Smooth muscle cell of the brain vasculature (primary cell): Measurements from ENCODE around the gene A1BG.
"Not testable (repeated sequence)": the region's sequence is repeated elsewhere in the genome, so short reads cannot be mapped to it uniquely, and the experiment has no call there.

Experiments
- DNase-seq: peaks from one replicate; pipeline ENCODE4 v3.0.0-alpha.2; 2012; ENCODE audit warnings: low read depth, low spot score

A1BG gene

GRCh38 chr19:58336216-58336615 lies 17.1 kb downstream of the A1BG start:
- no peak for DNase-seq

- no peak for DNase-seq
These were observed 17.7 kb downstream of the A1BG start for GRCh38 chr19:58335630-58336029.

DNA sequence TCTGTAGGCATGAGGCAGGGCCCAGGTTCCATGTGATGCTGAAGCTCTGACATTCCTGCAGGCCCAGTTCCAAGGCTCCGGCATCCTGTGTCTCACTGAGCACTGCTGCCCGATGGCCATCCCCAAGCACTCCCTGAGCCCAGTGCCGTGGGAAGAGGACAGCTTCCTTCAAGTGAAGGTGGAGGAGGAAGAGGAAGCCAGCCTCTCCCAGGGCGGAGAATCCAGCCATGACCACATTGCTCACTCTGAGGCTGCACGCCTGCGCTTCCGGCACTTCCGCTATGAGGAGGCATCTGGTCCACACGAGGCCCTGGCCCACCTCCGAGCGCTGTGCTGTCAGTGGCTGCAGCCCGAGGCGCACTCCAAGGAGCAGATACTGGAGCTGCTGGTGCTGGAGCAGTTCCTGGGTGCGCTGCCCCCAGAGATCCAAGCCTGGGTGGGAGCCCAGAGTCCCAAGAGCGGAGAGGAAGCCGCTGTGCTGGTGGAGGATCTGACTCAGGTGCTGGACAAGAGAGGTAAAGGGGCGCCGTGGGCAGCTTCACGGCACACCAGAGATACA lies 18.5 kb downstream of the A1BG start:
- no peak for DNase-seq

DNA sequence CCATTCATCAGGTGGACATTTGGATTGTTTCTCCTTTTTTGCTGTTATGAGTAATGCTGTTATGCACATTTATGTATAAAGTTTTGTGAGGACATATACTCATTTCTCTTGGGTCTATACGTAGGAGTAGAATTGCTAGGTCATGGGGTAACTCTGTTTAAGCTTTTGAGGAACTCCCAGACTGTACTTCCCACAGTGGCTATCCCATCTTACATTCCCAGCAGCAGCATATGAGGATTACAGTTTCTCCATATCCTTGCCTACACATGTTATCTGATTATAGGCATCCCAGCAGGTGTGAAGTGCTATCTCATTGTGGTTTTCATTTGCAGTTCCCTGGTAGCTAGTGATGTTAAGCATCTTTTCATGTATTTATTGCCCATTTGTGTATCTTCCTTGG lies 20.6 kb downstream of the A1BG start:
- DNase-seq = no peak

- no peak for DNase-seq
These were observed 22.8 kb downstream of the A1BG start for GRCh38 chr19:58330458-58330857.

DNA sequence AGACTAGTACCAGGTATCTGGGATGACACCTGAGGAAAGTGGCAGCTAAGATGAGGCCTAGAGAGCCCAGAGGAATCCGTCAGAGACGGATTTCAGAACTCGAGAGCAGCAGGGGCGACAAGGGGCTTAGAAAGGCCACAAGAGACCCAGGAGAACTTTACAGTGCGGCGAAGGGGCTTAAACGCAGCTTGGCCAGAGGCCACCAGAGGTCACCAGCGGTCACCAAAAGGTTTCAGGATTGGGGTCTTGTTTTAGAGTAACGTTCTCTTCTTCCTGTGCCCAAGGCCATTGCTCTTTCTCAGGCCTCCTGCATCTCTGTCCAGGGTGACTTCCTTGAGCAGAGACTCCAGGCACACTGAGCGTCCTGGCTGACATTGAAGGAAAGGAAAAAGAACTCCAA lies 24.3 kb downstream of the A1BG start:
- no peak for DNase-seq

GRCh38 chr19:58326914-58327726 lies 26.2 kb downstream of the A1BG start, which contains the start of gene ZSCAN22:
Gene ZSCAN22, plus strand, starts transcription at chr19:58326994. Its CDS starts 7,809 bp downstream, at chr19:58334803.
- DNase-seq = peak; percentile 91

DNA sequence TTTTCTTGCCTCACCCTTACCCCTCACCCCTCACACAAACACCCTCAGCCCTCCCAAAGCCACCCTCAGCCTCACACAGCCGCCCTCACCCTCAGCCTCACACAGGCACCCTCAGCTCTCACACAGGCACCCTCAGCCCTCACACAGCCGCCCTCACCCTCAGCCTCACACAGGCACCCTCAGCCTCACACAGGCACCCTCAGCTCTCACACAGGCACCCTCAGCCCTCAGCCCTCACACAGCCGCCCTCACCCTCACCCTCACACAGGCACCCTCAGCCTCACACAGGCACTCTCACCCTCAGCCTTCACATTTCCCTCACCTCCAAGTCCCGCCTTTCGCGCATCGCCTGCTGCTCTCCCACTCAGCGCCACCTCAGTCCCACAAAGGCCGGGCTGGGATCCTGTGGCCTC lies 26.8 kb downstream of the A1BG start:
- no peak for DNase-seq

GRCh38 chr19:58325311-58326022 lies 27.8 kb downstream of the A1BG start:
- DNase-seq = no peak

- no peak for DNase-seq
These were observed 34.1 kb downstream of the A1BG start for GRCh38 chr19:58319241-58319640.

GRCh38 chr19:58318297-58318696 lies 35.0 kb downstream of the A1BG start:
- no peak for DNase-seq

GRCh38 chr19:58317476-58318072 lies 35.7 kb downstream of the A1BG start:
- DNase-seq = no peak

DNA sequence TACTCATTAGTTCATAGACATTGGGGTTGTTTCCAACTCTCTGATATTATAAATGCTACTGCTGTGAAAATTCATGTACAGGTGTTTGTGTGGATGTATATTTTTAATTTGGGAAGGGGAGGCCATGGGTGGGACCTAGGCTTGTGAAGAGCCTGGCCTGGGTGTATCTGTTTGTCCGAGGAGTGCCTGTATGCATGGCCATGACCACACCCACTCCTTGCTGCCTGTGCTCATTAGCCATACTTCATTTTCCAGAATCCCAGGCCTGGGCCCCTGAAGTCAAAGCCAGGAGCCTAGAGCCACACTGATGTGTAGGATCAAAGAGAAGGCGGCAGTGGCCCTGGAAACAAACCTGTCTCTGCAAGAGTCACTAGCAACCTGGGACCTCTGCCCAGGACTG lies 37.7 kb downstream of the A1BG start:
- no peak for DNase-seq

GRCh38 chr19:58311345-58311865 lies 41.9 kb downstream of the A1BG start:
- DNase-seq = no peak

GRCh38 chr19:58310685-58311084 lies 42.6 kb downstream of the A1BG start:
- DNase-seq = not testable (repeated sequence)

DNA sequence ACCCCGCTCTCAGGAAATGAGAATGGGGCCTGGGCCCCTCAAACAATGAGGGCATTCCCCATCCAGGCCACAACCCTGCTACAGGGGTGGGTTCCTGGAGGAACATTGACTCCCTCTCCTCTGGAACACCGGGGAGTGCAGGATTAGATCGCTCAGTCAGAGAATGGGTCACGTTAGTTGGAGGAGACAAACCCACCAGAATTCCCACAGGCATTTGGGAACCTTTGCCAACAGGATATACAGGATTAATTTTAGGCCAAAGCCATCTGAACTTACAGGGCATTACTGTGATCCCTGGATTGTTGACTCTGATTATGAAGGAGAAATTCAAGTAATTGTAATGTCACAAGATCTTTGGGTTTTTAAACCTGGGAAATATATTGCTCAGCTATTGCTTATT lies 45.6 kb downstream of the A1BG start:
- no peak for DNase-seq

DNA sequence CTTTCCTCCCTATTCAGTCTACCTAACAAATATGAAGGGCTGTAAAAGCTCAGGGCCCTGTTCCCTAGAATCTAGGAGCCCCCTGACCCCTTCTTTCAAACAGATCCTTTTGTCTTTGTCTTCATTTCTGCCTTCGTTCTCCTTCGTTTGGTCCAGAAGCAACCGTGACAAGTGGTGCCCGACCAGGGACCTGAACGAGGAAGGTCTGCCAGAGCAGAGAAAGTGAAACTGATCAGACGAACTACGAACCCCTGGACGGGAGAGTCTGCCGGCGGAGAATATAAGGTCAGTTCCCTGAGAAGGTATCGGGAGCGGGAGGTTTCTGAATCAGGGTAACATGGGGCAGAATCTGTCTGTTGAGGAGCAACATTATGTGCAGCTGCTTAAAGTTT lies 47.4 kb downstream of the A1BG start:
- DNase-seq = no peak

- peak; percentile 92 for DNase-seq
These were observed 48.0 kb downstream of the A1BG start, which contains the start of gene ERVK3-1 for GRCh38 chr19:58305065-58305931. Gene ERVK3-1, plus strand, starts transcription at chr19:58305377. Its CDS starts 6,792 bp downstream, at chr19:58312169.

- DNase-seq = no peak
These were observed 48.6 kb downstream of the A1BG start for GRCh38 chr19:58304748-58305064.

DNA sequence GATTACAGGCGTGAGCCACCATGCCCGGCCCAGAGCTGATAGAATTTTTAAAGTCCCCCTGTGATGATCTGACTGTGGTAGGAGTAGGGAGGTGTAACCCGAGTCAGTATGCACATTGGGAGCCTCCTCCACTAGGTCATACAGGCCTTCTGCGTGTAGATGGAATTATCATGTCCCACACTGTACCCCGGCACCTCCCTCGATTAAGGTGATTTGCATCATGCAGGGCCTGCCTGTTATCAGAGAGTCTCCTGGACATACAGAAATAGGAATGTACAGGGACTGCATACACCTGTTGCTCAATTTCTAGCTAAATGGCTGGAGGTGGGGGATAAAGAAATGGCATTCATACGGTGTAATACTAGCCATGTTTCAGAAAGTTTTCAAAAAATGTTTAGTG lies 49.0 kb downstream of the A1BG start:
- DNase-seq = no peak

DNA sequence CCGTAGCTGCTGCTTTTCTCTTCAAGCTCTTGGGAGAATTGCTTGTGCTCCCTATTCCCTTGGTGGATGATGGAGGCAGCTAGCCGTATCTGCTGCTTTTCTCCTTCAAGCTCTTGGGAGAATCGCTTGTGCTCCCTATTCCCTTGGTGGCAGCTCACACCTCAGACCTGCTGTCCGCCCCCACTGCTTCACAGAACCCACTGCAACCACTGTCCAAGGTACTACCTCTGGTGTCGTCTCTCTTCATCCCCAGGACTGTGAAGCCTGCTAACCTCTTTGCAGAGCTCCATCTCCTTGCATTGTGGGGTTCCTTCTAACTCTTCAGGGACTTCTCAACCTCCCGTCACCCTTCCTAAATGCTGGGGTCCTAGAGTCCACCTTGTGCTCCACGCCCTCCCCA lies 52.7 kb downstream of the A1BG start:
- DNase-seq = no peak
